Measurements from ENCODE around the gene ASB1.

Gene ASB1

DNA sequence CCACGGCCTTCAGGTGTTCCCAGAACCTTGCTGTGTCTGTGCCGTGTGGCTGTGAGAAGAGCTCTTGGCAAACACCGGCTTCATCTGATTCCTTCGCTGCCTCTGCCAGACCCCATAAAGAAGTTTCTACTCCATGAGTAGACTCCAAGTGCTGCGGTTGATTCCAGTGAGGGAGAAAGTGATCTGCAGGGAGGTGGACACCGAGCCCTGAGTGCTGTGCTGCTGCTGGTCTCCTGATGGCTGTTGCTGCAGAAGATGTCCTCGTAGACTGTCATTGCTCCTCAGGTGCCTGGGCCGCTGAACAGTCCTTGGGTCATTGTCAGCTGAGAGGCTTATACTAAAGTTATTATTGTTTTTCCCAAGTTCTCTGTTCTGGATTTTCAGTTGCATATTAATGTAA lies 19.6 kb downstream of the ASB1 start:
- DNase-seq: no peak

DNA sequence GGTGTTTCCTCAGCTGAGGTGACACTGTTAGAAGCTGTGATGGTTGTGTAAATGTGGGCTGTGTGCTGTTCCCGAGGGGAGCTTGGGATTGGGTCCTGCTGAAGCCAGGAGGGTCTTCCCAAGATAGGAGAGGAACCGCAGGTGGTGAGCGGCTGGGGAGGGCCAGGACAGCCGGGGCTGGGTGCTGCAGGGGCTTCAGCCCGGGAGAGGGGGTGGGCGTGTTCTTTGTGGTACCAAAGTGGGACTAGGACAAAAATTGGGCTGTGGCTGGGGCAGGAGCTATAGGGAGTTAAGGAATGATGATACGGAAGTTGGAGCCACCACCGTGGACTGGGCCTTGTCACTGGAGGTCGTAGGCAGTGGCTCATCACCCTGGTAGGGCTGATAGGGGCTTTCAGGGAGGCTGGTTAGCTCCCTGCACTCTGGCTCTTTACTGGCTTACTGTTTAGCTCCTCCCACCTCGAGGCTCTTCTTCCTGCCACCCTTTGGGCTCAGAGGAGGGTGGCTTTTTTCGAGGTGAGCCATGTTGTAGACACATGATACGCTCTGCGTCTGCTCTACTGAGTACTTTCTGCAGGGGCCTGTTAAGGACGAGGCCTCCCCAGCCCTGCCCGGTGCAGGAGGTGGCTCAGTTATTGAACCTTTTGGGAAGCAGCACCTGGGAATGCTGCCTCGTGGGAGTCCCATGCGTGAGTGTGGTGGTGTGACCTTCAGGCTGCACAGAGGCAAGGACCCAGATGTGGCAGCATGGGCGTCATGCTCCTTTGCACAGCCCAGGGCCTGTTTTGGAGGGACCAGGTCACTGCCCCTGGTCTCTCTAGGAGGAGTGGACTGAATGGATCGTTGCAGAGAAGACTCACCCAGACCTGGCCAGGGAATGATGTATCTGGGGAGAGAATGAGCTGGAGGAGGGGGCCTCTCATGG lies 21.6 kb downstream of the ASB1 start:
- no peak for DNase-seq

DNA sequence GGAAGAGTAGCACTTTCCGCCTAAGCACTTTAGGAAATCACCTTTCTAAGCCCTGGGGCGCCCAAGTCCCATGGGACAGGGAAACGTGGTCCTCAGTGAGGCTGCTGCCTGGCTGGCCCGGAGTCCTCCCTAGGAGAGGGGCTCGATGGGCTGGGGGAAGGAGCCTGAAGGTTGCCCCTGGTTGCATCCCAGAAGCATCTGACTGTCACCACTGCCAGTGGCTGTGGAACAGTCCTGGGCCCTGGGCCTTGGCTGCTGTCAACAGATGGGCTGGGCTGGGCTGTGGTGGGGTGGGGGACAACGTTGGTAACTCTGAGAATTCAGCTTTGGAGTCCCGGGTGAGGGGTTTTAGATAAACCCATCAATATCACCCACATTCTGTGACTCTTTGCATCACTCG lies 22.5 kb downstream of the ASB1 start:
- DNase-seq: no peak

DNA sequence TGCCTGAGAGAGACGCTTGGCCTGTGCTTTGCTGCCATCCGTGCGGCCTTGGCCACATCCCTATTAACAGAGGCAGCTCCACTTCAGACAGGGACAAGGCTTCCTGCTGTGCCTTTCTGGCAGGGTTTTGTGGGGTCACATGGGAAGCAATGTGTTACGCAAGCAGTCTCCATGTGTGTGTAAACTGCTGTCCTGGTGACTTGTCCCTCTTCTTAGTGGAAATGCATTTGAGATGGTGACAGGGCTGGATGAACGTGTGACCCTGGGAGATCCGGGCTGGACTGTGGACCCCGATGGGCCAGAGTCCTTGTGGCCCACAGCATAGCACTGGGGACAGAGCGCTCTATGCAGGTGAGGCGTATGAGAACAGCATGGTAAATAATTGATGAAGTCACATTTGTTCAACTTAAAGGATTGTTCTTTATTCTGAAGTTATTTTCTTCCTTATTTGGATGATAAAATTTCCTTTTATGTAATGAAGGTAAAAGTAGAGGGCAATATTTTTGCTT lies 23.2 kb downstream of the ASB1 start:
- DNase-seq: no peak

DNA sequence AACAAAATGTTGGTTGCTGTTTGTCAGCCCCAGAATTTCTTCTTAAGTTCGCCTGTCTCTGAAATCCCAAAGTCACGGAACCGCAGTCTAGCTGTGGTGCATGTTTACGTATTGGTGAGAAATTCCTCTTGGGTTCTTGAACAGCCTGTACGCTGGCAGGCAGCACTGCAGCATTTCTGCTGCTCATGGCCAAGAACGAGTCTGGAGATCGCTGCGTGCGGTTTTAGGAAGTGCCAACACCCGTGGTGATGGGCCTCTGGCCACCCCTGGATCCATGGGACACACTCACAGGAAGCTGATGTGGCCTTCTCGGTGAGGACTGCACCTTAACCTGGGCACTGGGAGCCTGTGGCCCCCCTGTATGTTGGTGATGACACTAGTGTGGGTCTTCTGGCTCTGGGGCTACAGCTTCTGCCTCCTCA lies 23.7 kb downstream of the ASB1 start:
- DNase-seq: no peak

DNA sequence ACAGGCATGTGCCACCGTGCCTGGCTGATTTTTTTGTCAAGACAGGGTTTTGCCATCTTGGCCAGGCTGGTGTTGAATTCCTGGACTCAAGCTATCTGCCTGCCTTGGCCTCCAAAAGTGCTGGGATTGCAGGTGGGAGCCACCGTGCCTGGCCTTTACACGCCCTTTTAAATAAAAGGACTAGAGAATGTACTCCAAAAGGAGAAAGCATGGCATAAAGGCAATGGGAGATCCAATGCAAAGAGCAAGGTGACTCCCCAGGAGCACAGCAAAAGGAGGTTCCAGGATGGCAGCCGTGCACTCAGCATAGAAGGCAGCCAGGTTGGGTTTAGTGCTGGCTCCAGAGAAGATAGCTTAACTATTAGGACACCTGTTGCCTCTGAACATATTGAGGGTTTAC lies 27.1 kb downstream of the ASB1 start:
- DNase-seq: no peak

DNA sequence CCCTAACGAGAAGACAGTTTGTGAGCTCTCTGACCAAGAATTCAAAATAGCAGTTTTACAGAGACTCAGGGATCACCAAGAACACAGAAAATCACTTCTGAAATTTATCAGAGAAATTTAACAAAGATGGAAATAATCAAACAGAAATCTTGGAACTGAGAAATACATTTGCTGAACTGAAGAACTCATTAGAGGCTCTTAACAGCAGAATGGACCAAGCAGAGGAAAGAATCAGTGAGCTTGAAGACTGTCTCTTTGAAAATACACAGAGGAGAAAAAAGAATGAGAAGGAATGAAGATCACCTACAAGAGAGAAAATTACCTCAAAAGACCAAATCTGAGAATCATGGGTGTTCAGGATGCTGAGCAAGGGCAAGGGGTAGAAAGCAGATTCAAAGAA lies 29.7 kb downstream of the ASB1 start:
- no peak for DNase-seq

DNA sequence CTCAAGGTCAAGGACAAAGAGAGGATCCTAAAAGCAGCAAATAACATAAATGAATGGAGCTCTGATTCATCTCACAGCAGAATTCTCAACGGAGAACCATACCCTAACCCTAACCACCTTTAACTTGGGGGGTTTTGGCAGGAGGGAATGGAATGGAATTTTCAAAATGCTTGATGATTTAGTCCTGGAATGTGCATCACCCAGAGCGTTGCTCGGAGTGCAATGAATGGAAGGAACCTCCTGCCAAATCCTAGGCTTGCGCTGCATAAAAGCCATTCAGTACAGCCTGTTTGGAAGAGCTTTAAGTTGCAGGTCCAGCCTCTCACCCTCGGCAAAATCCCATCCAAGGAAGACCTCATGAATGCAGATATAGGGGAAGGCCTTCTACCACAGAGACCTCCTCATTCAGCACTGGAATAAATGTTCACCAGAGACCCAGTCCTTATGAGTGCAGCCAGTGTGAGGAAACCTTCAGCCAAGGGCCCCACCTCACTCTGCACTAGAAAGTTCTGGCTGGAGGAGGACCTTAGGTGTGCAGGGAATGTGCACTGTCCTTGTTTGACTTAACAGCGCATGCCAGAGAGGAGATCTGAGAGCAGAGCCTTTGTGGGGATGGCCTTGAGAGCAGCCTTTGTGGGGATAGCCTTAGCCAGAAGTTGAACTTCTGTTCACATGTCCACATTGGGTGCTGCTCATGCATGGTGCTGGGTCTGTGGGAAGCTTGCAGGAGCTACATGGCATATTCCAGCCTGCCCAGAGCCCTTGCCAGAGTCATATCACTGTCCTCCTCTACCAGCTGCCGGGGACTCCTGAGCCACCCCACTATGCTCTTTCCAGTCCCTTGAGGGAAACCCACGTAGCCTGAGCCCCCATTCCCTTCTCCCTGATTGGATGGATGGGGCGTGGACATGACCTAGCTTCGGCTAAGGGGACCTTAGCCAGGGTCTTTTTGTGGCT lies 30.5 kb downstream of the ASB1 start:
- DNase-seq: no peak

DNA sequence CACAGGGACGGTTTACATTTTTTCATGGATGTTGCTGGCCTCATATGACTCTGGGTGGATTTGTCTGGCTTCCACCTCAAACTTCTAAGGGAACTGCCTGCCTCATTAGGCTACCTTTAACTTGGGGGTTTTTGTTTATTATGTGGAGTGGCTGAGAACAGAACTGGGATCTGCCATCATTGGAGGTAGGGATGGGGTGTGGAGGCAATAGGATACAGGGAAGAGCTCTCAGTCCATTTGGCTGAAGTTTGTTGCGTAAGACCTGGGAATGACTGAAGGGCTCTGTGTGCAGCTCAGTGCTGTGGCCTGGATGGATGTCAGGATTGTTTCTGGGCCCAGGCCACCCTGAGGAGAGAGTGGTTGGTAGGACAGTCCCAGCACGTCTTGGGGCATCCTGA lies 31.2 kb downstream of the ASB1 start:
- no peak for DNase-seq

DNA sequence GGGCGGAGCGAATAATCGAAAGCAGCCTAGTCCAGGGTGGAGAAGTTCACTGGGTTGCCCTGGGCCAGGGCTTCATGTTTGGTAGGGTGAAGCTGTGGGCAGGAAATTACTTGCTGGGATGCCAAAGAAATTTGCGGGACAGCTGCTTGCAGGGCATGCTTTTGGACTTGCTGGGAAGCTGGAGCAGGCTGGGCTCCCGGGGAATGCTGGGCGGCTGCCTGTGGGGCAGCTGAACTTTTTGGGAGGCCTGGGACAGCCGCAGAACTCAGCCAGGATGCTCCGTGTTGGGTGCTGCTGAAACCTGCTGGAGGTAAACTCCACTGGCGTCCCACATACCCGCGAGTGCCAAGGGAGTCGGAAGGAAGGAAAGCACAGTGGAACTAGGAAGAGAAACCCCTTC lies 31.9 kb downstream of the ASB1 start:
- DNase-seq: no peak

DNA sequence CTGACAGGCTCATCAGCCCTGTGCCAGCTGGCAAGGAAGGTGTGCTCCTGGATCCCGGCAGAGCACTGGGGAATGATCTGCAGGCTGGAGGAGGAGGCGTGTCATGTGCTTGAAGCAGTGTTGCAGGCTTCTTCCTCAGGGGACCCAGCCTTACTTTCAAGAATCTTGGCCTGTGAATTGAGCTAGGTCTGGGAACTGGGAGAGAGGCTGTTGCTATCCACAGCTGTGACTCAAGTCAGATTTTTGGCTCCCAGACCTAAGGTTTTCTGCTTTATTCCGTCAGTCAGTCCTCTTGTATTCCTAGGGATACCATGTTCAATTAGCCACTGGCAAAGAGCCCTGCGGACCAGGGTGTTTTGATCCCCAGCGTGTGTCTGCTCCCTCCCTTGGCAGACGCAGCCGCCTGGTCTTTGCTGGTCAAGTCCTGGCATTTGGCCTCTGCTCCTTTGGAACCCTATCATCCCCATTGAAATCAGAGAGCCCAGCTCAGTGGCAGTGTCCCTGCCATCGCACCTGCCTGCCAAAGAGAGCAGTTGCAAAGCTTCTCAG lies 32.4 kb downstream of the ASB1 start:
- no peak for DNase-seq

DNA sequence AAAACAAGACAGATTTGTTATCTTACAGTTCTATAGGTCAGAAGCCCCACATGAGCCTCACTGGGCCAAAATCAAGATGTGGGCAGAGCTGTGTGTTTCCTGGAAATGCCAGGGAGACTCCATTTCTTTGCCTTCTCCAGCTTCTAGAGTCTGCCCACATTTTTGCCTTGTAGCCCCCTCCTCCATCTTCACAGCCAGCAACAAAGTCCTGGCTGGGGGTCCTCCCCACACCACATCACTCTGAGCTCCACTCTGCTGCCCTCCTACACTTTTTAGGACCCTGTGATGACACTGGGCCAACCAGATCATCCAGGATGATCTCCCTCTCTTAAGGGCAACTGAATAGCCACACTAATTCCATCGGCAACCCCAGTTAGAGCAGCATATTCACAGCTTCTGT lies 34.3 kb downstream of the ASB1 start:
- DNase-seq: no peak

DNA sequence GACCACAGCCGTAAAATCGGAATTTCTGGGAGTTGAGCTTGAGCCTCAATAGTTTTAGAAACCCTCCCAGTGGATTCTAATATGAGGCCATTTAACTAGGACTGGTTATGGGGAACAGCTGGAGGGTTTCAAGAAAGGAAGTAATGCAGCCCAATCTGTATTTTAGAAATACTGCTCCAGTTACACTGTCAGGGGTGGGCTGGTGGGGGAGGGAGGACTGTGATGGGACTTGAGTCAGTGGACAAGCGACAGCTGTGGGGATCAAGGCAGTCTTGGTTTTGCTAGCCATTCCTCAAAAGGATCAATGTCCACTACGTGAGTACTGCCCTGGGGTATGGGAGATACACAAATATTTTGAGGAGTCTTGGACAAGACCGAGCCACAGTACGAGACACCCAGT lies 34.8 kb downstream of the ASB1 start:
- no peak for DNase-seq

DNA sequence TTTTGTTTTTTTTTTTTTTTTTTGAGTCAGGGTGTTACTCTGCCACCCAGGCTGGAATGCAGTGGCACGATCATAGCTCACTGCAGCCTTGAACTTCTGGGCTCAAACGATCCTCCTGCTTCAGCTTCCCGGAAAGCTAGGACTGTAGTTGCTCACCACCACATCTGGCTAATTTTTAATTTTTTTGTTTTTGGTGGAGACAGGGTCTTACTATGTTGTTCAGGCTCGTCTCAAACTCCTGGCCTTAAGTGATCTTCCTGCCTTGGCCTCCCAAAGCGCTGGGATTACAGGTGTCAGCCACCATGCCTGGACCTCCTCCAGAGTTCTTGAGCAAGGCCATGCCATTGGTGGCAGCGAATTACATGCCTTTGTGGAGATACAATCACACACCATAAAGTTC lies 35.2 kb downstream of the ASB1 start:
- DNase-seq: no peak

DNA sequence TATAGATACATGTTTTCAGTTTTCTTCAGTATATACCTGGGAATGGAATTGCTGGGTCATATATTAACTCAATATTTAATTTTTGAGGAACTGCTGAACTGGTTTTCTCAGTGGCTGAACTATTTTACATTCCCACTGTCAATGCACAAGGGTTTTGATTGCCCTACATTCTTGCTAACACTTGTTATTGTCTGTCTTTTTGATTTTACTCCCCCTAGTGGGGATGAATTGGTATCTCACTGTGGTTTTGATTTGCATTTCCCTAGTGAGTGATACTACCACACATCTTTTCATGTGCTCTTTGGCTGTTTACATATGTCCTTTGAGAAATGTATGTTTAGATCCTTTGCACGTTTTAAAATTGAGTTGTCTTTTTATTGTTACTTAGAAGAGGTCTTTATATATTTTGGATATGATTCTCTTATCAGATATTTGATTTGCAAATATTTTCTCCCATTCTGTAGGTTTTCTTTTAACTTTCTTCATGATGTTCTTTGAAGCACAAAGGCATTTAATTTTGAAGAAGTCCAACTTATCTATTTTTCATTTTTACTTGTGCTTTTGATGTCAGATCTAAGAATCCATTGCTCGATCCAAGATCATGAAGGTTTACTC lies 36.2 kb downstream of the ASB1 start:
- no peak for DNase-seq

DNA sequence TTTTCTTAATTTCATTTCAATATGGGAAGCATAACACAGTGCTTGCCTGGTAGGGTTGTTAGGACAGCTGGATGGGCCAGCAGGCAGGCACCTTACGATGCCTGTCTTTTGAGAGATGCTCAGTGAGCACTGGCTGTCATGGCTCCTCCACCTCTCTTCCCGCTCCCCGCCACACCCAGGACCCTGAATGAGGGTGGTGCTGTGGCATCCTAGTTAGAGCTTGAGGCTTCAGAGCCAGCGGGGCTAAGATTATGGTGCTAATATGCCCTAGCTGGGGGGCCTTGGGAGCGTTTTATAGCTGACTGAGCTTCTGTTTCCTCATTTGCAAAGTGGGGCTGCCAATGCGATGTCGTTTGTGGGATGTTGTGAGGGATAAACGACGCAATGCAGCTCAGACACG lies 37.7 kb downstream of the ASB1 start:
- DNase-seq: no peak

DNA sequence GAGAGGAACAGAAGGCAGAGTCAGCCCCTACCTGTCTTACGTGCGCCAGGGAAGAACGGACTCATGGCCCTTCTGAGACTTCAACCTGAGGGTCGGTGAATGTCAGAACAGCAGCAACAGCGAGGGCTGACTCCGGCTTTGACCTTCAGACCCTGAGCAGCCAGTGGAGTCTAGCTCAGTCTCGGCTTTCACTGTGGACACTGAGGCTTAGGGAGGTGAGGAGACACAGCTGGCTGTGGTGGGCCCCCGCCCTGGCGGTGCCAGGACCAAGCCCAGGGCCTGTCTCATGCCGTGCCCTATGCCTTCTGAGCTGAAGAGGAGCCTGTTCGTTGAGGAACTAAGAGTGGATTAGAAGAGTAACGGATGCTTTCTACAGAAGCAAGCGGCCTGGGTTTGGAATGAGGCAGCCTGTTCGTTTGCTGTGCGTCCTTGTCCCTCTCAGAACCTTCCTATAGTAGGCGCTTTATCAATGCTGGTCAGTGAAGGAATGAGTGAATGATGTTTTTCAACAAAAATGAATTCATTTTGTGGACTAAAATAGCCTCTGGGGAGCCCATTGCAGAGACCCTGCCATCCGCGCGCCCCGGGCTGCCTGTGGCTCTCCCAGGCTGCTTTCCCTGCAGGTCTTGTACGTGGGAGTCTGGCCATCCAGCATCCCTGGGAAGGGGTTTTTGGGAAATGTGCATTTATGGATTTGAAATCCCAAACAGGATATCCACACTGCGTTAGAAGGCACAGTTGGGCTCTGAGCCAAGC lies 38.9 kb downstream of the ASB1 start:
- DNase-seq: no peak

DNA sequence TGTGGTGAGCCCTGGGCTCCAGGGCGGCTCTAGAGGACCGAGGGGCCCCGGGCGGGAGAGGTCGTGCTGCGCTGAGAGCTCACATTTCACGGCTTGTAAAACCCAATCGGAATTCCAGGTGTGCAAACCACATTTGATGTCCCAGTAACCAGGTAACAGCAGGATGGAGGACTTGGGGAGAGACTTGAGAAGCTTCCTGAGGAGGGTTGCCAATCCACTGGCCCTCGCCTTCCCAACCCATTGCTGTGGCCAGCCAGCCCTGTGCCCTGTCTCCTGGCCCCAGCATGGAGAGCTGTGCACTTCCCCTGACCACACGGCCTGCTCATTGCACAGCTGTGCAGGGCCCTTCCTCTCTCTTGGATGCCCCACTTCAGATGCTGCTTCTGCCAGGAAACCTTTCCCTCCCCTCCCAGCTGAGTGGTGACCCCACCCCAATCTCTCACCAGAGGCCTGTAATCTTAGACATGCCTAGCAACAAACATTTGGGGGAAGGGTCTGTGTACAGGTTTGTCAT lies 39.6 kb downstream of the ASB1 start:
- DNase-seq: no peak

DNA sequence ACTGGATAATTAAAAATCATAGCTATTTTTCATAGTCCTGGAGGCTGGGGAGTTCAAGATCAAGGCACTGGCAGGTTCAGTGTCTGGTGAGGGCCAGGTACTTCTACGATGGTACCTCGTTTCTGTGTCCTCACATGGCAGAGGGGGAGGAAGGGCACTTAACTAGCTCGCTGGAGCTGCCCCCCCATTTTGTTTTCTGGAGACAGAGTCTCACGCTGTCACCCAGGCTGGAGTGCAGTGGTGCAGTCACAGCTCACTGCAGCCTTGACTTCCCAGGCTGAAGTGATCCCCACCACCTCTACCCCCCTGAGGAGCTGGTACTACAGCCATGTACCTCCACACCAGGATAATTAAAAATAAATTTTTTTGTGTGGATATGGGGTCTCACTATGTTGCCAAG lies 40.3 kb downstream of the ASB1 start:
- no peak for DNase-seq

DNA sequence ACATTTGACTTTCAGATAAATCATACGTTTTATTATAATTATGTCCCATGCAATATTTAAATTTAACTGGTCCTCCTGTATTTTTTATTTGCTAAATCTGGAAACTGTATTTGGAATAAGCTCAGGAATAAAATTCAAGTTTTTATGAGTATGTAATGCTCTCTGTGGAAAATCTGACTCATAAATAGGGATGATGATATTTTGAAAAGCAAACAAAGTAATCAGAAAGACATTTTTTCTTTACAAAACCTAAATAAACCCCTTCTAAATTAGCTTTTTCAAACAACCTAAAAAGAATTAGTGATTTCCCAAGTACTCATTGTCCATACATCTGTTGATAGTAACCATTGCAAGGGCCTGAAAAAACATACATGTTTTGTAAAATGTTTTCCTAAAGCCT lies 41.1 kb downstream of the ASB1 start:
- no peak for DNase-seq

DNA sequence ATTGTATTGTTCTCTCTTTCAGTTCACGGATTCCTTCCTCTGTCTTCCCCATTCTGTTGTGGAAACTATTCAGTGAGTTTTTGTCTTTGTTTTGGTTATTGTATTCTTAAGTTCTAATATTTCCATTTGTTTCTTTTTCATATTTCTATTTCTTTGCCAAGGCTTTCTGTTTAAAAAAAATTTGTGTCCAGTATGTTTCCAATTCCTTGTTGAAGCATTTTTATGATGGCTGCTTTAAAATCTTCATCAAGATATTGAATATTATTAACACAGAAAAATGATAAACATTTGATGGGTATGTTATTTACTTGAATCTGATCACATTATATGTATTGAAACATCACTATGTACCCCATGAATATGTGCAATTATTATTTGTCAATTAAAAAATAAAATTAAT lies 42.4 kb downstream of the ASB1 start:
- DNase-seq: no peak

DNA sequence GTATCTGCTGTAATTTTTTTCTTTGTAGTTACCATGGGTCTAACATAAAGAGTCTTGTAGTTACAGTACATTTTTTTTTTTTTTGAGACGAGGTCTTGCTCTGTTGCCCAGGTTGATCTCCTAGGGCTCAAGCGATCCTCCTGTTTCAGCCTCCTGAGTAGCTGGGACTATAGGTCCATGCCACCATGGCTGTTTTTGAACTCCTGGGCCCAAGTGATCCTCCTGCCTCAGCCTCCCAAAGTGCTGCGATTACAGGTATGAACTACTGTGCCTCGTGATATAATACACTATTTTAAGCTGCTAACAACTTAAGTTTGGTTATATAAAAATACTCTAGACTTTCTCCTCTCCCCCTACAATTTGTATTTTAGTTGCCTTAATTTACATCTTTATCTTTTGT lies 46.3 kb downstream of the ASB1 start:
- no peak for DNase-seq
